NCI-H510A treated with DMSO at 0.1 percent for 48 hours (cell line): ENCODE measurements around the gene BDKRB2.

Experiments
- DNase-seq: peaks from one replicate; lab custom pipeline; 2025; lab: John Stamatoyannopoulos, UW

The BDKRB2 gene

GRCh38 chr14:96176811-96177211 is 27.8 kb upstream of the BDKRB2 start:
- DNase-seq: no peak

DNA sequence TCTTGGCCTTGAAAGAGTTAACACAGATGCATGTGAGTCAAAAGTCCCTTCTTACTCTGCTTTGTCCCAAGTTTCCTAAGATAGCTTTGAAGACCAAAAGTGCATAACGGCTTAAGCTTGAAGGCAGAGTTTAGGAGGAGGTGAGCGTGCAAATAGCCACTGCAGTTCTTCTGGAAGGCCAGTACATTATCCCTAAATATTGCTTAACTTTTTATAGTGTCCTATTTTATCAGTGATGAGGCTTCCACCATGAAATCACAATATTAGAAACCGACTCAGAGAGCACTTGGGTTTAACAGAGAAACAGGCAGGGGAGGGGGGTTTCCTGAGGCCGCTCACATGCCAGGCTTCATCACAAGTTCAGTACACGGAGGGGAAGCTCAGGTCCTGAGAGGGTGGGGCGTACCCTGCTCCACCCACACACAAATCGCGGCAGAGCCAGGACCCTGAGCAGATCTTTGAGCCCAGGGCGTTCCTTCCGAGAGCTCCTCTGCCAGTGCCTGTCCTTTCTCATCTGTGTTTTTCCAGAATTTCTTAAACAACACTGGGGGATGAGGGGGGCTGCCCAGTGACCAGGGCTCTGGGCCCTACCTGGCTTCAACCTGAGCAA is 26.8 kb upstream of the BDKRB2 start:
- no peak for DNase-seq

GRCh38 chr14:96178461-96179321 is 25.9 kb upstream of the BDKRB2 start:
- DNase-seq: no peak

- DNase-seq: no peak
Measured at GRCh38 chr14:96180043-96180874, 24.4 kb upstream of the BDKRB2 start.

DNA sequence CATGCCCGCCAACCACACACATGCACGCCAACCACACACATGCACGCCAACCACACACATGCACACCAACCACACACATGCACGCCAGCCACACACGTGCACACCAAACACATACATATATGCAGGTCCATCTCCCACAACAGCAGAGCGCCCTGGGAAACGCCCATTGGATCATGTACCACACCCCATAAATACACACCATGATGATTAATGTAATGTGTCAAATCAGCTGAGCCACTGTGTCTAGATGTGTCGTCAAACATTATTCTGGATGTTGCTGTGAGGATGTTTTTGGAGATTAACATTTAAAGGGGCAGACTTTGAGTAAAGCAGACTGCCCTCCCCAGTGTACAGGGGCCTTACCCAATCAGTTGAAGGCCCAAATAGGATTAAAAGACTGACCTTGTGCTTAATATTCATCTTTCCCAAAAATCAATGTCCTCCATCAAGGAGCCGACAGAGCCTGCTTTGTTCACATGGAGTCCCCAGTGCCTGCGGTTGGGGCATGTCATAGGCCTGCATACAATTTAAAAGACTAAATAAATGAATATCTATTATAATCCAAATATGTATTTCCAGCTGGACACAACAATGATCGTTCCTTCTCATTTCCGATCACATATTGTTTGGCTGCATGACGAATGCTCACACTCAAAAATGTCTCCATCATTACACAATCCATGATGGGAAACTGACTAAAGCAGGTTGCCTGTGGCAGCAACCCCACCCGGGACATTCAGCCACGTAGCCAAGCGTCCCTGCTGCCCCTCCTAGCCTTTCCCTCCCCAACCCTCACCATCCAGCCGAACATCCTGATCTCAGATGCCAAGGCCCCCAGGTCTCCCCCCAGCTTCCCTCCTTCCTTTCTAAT is 23.2 kb upstream of the BDKRB2 start:
- no peak for DNase-seq

DNA sequence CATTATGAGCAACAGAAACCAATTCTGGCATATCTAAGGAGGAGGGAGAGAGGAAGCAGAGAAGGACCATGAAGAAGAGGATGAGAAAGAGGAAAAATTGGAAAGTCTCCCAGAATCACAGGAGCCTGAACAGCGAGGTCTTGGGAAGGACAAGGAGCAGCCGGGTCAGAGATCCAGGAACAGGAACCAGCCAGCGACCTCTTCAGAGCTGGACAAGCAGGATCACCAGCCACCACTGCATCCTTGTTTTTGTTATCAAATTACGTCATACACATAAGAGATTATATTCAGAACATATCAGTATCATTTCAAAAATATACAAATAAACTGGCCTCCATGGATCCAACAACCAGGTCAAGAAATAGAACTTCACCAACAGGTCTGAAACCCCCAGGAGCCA is 22.1 kb upstream of the BDKRB2 start:
- DNase-seq: no peak

DNA sequence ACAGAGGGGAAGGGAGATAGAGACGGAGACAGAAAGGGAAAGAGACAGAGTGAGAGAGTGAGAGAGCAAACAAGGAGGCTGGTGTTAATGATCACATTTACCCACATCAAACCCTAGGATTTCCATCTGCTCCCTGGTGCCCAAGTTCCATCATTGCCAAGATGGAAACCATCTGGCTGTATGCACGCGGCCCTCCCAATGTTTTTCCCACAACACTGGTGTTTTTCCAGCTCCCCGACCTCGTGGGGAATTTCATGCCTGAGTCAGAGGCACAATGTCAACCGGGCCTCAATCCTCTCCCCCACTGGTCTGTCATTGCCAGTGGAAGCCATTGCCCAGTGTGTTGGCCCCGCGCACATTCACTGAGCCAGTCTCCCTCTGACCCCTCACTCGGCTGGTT is 19.9 kb upstream of the BDKRB2 start:
- DNase-seq: no peak

DNA sequence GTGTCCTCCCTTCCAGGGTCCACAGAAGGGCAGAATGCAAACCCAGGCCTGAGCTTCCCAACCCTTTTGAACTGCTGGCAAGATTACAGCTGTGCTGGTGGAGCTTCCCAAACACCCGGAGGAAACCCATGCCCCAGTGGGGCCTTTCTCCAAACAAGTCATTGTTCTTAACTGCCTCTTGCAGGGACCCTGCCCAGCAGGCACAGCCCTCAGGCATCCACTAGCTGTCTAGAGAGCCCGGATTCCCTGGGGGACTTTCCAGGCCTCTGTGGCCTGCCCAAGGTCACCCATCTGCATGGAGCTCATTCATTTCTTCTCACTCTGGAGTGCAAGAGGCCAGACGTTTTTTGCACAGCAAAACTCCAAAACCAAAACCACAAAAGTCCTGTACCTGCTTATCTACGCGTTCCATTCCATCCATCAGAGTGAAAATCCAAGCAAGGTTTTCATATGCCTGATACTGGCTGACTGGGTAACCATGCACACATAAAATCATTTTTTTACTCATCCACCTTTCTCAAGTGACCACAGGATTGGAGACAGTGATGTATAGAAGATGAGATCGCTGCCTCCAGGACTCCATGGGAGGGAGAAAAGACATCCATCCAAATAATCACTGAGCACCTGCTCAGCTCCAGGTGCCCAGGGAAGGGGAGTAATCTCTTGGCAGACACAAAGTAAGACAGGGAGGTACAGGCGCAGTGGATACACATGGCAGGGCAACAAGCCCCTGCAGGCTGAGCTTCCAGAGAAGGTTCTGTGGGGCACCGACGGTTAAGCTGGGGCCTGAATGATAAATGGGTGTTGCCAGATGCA is 17.2 kb upstream of the BDKRB2 start:
- DNase-seq: no peak

DNA sequence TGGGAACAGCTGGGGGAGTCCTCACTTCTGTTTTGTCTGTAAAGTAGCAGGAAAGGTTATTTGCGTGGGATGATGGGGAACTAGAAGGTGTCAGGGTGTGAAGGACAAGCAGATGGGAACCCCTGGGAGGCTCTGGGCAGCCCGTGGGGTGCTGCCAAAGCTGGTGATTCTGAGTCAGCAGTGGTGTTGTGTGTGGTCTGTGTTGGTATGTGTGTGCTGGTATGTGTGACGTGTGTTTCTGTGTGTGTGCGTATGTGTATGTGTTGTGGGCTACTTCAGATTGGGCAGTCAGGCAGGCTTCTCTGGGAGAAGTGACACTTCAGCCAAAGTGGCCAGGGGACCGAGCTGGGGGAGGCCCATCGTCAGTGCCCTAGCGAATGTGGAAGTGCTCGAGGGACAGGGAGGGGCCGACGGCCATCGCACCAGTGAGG is 15.3 kb upstream of the BDKRB2 start:
- no peak for DNase-seq

- no peak for DNase-seq
Measured at GRCh38 chr14:96191353-96191752, 13.3 kb upstream of the BDKRB2 start.

DNA sequence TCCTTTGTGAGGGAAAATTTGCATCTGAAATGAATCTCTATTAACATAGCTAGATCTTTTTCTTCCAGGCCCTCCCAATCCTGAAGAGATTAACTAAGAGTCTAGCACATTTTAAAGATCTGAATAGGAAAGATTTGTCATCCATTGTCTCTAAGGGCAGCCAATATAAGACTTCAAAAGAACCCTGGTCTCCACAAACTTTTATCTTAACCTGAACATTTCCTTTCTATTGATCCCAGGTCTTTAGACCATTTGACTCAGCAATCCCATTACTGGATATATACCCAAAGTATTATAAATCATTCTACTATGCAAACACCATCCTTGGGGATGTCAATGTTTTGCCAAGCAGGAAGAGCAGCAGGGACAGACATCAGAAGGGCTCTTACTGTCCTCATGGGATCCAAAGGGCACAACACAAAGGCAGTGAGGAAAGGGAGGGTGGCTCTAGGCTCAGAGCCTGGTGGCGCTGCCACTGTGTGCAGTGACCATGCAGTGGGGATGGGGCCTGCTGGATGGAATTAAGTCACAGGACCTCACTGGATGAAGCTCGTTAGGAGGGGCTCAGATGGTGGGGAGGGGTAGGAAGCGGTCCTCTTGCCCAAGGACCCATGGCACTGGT is 12.7 kb upstream of the BDKRB2 start:
- peak; percentile 25 for DNase-seq

GRCh38 chr14:96192975-96193805 is 11.4 kb upstream of the BDKRB2 start:
- DNase-seq: no peak

GRCh38 chr14:96194262-96194656 is 10.4 kb upstream of the BDKRB2 start:
- no peak for DNase-seq

DNA sequence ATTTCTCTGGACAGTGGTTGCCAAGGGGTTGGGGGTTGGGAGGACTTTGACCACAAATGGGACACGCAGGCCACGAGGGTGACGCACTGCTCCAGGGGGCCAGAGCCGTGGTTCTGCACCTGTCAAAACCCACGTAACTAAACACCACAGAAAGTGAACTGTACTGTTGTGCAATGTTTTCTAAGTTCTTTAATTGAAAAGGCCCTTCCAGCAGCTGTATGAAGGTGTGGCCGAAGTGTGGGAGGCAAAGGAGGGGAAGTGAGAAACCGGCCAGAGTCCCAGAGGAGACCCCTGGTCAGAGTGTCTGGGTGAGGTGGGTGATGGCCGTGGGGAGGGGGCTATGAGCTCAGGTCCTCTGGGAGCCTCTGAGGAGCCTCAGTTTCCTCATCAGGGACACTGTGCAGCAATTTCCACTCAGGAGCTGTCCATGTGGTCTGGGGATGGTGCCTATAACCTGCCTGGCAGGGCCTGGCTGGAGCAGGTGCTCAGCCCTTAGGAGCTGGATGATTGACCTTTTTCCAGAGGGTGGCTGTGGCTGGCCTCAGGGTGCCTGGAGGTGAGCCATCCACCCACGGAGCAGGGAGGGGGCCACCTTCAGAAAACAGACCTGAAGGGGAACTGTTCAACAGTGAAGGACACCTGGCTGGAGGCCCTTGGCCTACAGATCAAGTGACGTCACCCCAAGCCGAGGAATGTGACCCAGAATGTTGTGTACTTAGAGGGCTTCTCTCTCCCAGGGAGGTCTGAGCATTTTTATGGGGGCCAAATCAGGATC is 9.8 kb upstream of the BDKRB2 start:
- DNase-seq: no peak

DNA sequence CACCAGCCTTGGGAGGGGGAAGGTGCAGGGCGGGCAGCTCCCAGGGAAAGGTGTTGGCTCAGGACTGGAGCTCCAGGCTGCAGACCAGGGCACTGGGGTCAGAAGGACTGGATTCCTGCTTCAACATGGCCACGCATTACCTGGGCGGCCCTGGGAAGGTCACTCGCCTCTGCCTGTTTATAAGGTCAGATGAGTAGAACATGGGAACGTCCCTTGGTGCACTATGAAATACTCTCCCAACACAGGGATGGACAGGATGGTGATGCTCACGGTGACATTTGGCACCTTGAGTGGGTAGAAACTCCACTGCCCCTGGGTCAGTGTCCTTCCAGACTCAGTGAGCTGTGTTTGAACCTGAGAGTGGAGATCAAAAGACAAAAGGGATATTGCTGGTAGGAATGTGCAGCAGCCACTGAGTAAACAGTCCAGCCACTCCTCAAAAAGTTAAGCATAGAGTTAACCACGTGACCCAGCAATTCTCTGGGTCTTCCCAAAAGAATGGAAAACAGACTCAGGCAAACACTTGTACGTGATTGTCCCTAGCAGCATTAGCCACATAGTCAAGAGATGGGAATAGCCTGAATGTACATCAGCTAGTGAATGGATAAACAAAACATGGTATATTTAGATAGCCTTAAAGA is 9.1 kb upstream of the BDKRB2 start:
- DNase-seq: peak; percentile 68

- no peak for DNase-seq
Measured at GRCh38 chr14:96197163-96197852, 7.3 kb upstream of the BDKRB2 start.

DNA sequence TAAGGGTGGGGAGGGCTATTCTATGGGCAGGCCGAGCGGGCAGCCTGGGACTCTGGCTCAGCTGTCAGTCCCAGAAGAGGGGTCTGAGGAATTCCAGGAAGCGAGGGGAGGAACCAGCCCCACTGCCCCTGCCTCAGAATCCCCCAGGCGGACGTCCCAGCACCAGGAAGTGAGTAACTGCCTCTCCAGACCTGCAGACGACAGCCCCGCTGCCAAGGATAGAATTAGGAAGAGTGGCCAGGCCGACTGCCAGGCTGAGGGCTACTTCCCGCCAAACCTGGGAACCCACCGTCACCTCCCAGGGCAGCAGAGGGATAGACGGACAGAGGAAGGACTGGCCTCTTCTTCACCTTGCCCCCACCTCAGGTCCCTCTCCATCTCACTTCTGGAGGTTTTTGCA is 6.7 kb upstream of the BDKRB2 start:
- DNase-seq: no peak
